NCI-H2196 (cell line): ENCODE measurements around the gene C1QTNF12.

Experiments
- DNase-seq: peaks from one replicate; lab custom pipeline; 2025; ENCODE audit not compliant: unreplicated experiment; lab: John Stamatoyannopoulos, UW

C1QTNF12 gene, protein sequence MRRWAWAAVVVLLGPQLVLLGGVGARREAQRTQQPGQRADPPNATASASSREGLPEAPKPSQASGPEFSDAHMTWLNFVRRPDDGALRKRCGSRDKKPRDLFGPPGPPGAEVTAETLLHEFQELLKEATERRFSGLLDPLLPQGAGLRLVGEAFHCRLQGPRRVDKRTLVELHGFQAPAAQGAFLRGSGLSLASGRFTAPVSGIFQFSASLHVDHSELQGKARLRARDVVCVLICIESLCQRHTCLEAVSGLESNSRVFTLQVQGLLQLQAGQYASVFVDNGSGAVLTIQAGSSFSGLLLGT

DNA sequence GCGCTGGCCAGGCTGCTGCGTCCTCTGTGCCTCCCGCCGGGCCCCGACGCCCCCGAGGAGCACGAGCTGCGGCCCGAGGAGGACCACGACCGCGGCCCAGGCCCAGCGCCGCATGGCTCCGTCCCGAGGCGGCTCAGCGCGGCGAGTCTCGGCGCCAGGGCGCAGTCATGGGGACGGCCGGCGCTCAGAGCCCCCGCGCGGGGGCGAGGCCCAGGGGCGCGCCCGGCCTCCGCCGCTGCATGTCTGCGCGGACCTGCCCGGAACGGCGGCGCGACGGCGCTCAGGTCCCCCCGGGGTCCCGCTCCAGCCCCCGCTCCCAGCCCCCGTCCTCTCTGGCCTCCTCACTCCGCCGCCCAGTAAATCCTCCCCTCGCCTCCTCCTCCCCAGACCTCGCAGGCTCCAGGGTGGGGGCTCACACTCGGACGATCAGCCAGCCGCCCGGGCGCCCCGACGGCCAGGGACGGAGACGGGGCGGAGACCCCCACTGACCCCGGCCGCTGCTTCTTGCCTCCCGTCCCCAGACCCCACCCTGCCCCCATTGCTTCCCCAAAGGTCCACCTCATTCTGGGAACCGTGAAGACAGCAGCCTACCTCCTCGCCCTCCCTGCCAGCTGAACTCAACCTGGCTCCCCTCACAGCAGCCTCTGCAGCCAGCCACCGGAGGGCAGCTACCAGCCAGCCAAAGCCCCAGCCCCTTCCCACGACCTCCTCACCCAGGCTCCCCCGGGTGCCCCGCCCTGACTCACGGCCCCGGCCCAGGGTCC, at the start of gene C1QTNF12:
TSS of gene C1QTNF12 (minus strand) at position 146 of the 764 bp plus-strand sequence. CDS start at position 114, 32 bp downstream.
- no peak for DNase-seq

DNA sequence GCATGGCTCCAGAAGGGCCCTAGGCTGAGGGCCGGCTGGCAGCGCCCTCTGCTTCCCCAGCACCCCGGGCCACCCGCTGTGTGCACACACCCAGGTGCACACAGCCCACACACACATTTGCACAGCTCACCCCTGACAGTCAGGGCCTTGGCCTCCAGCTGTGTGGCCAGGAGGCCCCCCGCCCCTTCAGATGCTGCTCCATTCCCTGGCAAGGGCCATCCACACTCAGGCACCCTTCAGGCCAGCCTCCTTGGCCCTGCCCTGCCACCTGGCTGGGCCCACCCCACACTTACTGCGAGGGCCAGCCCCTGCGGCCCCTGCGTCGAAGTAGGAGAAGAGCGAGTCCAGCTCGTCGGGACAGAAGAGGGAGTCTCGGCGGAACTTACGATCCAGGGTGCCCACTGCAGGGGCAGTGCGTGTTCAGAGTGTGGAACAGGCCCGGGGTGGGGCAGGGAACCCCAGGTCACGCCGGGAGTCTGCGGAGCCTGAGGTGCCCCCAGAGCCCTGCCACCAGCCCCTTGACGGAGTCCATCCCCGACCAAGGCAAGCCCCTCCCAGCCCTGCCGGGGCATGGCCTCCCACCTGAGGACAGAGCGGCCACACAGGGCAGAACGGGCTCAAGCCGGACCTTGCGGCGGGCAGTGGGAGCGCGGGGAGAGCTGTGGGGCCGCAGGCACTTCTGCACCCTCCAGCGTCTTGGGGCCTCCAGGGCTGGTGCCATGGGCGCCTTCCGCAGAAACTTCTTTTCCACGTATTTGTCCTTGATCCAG, 48.8 kb upstream of the C1QTNF12 start:
- no peak for DNase-seq

- DNase-seq, result no peak
These were observed 47.8 kb upstream of the C1QTNF12 start for GRCh38 chr1:1294250-1294890.

GRCh38 chr1:1293263-1294249, 47.0 kb upstream of the C1QTNF12 start:
- DNase-seq, result no peak

- no peak for DNase-seq
These were observed 46.3 kb upstream of the C1QTNF12 start for GRCh38 chr1:1292851-1293250.

- no peak for DNase-seq
These were observed 45.9 kb upstream of the C1QTNF12 start for GRCh38 chr1:1292442-1292779.

- DNase-seq, result peak; percentile 68
These were observed 45.3 kb upstream of the C1QTNF12 start for GRCh38 chr1:1291548-1292441.

DNA sequence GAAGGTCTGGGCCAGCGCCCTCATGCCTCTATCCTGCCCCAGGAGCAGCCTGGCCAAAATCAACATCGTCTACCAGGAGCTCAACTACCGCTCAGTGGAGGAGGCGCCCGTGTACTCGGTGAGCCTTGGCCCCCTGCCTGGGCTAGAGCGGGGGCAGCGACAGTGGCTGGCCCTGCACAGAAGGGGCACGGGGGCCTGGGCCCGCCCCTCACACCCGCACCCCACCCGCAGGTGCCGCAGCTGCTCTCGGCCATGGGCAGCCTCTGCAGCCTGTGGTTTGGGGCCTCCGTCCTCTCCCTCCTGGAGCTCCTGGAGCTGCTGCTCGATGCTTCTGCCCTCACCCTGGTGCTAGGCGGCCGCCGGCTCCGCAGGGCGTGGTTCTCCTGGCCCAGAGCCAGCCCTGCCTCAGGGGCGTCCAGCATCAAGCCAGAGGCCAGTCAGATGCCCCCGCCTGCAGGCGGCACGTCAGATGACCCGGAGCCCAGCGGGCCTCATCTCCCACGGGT, 44.6 kb upstream of the C1QTNF12 start:
- DNase-seq, result no peak

DNA sequence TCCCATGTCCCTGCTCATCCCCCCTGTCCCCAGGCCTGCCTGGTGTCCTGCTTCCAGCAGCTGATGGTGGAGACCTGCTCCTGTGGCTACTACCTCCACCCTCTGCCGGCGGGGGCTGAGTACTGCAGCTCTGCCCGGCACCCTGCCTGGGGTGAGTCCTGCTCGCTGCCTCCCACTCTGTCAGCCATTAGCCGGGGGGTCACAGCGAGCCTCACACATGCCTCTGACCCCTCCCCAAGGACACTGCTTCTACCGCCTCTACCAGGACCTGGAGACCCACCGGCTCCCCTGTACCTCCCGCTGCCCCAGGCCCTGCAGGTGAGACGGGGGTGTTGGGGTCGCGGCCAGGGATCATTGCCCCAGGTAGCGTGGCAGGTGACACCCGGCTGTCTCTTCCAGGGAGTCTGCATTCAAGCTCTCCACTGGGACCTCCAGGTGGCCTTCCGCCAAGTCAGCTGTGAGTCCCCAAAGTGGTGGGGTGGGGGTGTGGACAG, 43.8 kb upstream of the C1QTNF12 start:
- peak; percentile 56 for DNase-seq

DNA sequence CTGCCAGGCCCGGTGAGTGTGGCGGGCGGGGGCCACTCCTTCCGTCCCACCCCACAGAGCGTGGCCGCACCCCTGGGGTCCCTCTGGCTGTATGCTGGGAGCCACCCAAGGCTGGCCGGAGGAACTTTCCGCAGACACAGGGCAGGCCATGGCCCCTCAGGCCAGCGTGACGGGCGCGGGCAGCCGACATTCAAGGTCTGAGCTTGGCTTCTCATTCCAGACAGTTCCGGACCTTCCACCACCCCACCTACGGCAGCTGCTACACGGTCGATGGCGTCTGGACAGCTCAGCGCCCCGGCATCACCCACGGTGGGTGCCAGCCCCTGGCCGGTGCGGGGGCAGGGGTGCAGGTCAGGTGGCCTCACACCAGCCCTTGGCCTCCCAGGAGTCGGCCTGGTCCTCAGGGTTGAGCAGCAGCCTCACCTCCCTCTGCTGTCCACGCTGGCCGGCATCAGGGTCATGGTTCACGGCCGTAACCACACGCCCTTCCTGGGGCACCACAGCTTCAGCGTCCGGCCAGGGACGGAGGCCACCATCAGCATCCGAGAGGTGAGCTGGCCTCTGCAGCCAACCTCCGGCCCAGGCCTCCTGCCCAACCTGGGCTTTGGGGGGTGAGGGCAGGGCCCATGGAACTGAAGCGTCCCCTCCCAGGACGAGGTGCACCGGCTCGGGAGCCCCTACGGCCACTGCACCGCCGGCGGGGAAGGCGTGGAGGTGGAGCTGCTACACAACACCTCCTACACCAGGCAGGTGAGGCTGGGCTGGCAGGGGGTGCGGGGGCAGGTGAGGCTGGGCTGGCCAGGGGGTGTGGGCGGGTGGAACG, 41.0 kb upstream of the C1QTNF12 start:
- no peak for DNase-seq

DNA sequence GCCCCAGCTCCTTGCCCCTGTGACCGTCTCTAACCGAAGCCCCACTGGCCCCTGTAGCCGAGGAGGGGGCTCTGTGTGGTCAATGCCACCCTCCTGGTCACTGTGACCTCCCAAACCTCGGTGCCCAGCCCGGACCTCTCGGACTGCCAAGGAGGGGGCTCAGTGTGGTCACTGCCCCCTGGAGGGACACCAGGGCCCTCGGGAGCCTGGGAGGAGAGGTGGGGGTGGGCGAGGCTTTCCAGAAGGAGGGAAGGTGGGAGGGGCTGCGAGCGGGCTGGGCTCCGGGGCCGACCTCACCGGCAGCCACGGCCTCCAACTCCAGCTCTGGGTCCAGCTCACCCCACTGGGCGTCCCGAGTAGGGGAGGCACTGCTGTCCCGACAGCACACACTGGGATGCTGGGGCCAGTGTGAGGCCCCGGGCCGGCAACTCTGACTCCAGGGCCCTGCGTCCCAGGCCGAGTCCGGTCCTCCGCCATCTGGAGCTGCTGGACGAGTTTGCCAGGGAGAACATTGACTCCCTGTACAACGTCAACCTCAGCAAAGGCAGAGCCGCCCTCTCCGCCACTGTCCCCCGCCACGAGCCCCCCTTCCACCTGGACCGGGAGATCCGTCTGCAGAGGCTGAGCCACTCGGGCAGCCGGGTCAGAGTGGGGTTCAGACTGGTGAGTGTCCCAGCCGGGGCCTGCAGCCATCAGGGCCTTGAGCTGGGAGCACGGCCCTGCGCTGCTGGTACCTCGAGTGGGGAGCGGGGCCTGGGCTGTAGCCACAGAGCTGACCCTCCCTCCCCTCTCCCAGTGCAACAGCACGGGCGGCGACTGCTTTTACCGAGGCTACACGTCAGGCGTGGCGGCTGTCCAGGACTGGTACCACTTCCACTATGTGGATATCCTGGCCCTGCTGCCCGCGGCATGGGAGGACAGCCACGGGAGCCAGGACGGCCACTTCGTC, 40.1 kb upstream of the C1QTNF12 start:
- DNase-seq, result no peak

GRCh38 chr1:1285611-1286311, 39.2 kb upstream of the C1QTNF12 start:
- DNase-seq, result no peak

- no peak for DNase-seq
These were observed 38.6 kb upstream of the C1QTNF12 start for GRCh38 chr1:1285102-1285571.

DNA sequence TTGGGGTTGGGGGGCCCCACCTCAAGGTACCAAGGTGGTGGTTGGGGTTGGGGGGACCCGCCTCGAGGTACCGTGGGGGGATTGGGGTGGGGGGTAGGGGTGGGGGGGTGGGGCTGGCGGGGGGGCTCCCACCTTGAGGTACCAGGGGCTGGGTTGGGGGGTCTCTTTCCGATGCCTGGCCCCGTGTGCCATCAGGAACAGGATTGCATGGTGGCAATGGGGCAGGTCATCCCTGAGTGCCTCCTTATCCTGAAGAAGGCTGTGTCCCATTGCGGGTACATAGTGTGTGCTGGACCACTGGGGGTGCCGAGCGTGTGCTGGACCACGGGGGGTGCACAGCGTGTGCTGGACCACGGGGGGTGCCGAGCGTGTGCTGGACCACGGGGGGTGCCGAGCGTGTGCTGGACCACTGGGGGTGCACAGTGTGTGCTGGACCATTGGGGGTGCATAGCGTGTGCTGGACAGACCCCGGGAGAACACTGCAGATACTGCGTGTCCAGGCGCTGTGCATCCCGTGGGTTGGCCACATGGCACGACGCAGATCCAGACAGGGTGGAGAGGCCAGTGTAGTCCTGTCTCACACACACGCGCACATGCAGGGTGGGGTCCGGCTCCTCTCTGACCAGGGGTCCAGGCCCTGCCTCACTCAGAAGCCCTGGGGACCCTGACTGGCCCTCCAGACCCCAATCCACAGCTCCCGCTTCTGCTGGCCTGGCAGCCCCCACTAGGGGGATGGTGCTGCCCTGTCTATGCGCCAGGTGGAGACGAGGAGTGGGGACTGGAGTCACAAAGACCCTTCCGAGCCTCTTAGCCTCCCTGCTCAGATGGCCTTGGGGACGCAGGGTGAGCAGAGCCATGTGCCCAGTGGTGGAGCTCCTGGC, 37.9 kb upstream of the C1QTNF12 start:
- no peak for DNase-seq

DNA sequence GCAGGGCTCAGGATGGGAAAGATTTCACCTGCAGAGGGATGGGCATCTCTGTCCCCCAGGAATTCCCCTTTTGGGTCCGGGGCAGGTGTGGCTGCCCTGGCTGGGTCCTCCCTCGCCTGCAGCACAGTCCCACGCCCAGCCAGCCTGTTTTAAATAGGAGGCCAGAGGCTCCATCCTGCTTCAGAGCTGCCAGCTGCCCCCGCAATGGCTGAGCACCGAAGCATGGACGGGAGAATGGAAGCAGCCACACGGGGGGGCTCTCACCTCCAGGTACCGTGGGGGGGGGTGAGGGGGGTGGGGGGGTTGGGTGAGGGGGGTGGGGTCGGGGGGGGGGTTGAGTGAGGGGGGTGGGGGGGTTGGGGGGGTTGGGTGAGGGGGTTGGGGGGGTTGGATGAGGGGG, 37.3 kb upstream of the C1QTNF12 start:
- peak; percentile 25 for DNase-seq
